COLO829 (cell line): ENCODE results near the gene ABL2.
A peak's percentile ranks its signal among the peaks of the same experiment; 100 is the strongest.
"Not testable (repeated sequence)": the region's sequence is repeated elsewhere in the genome, so short reads cannot be mapped to it uniquely, and the experiment has no call there.

Source experiments
- DNase-seq: peaks from one replicate; pipeline ENCODE4 v3.0.0; 2012; ENCODE audit warnings: low spot score

The ABL2 gene

DNA sequence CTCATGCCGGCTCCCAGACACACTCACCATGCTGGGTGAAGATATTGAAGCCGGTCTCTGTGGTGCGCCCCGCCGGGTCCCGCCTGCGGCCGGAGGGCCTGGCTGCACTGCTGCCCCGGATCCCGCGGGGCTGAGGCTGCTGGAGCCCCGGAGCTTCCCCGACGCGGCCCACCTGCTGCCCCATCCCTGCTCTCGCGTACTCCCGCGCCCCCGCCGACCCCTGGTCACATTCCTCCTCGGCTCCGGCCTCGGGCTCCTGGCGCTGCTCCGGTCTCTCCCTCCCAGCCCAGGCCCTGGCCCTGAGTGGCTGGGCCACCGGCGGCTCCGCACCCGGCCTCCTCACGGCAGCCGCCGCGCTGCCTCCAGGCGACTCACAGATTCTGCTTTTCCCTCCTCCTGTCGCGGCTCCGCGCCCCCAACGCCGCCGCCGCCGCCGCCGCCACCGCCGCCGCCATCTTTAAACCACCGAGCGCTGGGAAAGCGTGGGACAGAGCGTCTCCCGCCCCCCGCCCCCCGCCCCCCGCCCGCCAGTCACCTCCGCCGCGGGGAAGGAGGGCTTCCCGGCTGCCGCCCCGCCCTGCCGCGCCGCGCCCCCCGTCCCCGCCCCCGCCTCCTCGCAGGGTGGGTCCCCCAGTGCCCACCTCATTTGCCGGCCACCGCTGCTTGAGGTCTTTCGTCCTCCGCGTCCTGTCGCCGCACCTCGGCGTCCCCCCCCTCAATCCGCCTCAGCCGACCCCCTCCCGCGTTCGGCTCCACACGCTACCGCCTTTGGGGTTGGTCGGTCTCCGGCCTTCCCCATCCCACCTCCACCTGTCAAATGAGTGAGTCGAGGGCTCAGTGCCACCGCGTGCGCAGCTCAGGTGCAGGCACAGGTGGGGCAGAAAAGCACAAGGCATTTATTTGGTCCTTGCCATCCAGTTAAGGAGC lies at the start of gene ABL2:
ABL2 (minus strand) TSS at position 464 of the 927 bp plus-strand sequence; CDS start at position 184, 280 bp downstream.
- peak; percentile 63 for DNase-seq

DNA sequence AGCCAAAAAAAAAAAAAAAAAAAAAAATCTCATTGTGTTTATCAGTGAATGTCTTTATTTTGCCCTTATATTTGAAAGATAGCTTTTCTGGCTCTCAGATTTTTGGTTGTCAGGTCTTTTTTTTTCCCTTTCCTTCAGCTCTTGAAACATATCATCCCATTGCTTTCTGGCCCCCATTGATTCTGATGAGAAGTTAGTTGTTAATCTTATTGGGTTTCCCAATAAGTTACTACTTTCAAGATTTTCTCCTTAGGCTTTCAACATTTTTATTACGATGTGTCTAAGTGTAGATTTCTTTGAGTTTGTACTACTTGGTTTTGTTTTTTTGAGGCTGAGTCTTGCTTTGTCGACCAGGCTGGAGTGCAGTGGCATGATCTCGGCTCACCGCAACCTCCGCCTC lies 49.4 kb upstream of the ABL2 start:
- no peak for DNase-seq

DNA sequence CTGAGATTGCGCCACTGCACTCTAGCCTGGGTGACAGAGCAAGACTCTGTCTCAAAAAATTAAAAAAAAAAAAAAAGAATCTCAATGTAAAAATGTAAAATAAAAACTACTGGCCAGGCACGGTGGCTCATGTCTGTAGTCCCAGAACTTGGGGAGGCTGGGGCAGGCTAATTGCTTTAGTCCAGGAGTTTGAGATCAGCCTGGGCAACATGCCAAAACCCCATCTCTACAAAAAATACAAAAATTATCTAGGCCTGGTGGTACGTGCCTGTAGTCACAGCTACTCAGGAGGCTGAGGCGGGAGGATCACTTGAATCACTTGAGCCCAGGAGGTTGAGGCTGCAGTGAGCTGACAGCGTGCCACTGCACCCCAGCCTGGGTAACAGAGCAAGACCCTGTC lies 44.9 kb upstream of the ABL2 start:
- not testable (repeated sequence) for DNase-seq

DNA sequence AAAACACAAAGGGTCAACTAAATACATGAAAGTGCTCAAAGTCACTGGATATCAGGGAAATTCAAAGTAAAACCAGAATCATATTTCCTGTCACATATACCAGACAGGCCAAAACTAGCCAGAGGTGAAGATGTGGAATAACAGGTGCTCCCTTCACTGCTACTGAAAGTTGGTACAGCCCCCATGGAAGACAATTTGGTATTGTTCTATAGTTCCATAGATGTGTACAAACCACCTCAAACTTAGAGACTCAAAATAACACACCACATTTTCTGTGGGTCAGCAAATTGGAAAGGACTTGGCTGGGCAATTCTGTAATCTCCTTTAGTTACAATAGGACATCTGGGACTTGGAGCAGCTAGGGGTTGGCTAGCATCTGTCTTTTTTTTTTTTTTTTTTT lies 39.6 kb upstream of the ABL2 start:
- DNase-seq: no peak

DNA sequence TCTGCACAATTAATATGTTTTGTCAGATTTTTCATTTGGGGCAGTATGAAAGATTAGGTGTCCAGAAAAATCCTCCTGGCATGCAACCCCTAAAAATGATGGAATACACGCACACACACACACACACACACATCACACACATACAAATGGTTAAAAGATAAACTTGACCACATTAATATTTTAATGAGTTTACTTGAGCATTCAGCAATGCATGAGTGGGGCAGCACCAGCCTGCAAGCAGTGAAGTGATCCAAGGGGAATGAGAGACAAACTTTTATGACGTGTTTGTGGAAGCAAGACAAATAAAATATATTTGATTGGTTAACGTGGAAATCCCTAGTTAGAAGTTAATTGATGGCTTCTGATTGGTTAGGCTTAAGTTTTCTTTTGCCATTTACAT lies 35.0 kb upstream of the ABL2 start:
- no peak for DNase-seq

DNA sequence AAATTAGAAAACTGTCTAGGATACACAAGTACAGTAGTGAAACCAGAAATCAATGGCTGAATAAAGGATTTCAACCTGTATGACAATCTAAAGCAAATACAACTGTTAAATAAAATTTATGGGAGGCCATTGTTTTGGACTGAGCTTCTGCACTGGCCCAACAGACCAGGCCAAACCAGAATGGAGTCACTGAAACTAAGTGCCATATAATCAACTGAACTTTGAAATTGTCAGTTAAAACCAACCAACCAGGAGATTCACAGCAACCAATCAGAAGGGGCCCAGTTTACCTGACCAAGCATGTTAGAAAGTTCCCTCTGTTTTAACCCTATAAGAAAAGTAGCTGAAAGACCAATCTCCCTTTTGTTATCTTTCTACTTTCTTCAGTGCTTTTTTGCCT lies 33.6 kb upstream of the ABL2 start:
- DNase-seq: no peak

DNA sequence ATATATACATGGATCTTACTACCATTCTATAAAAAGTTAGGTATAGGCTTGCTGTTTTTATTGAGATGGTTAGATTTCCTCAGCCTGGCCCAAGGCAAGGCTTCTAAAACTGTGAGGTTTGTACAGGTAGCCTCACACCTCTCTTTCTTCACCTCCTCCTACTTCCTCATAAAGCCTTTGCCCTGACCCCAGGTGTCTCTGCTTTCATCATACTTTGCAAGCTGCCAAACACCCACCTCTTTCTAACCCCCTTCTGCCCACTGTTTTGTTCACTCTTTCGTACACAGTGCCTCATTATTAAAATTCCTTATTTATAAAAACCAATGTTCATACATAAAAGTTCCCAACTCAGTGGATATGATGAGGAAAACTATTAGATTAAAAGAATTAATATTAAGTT lies 32.7 kb upstream of the ABL2 start:
- no peak for DNase-seq

DNA sequence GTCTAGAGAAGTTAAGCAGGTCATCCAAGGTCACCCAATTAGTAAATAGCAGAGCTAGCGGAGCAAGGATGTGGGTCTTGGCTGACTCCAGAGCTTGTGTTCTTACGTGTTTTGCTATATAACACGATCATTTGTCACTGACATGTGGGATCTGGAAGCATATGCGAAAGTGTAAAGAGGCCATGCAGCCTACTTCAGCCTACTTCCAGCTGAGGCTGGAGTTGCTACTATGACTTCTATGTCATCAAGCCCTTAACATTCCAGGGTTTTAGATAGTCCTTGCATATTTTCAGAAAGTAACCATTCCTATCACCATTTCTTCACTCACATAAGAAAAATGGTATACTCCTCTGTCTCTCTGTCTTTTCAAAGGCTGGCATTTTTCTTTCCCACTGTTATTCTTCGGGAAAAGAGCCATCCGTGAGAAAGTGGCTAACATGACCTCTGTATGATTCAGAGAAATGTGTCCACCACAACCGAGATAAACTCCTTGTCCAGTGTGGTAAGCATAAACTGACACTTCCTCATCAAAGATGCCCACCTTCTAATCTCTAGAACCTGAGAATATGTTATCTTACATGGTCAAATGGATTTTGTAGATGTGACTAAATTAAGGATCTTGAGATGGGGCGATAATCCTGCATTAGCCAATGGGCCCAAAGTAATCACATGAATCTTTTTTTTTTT lies 24.0 kb upstream of the ABL2 start:
- no peak for DNase-seq

DNA sequence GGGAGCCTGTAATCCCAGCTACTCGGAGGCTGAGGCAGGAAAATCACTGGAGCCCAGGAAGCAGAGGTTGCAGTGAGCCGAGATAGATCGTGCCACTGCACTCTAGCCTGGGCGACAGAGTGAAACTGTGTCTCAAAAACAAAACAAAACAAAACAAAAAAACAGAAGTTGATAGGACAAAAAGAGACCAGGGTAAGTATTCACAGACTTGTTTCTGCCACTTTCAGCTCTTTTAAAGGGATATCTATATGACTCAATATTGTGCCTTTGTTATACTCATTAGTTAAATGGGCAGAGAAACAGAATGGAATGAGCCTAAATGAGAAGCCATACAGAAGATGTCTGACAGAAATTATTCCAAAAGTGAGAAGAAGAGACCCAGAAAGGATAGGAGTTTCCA lies 23.1 kb upstream of the ABL2 start:
- no peak for DNase-seq

DNA sequence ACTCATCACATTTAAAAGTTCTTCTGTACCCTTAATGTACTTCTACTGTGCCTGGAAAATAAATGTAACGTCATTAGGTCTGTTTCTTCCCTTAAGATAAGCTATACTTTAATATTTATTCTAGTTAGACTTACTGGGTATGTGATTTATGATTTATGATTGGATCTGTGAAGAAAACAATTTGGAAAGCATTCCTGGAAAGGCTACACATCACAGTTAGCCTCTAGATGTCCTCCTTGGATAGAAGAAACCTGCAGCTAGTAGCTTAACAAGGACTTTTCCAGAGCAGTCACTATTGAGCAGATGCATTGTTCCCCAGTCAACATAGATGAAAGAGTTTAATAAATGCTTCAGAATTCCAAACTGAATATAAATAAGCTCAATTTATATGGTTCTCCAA lies 22.2 kb upstream of the ABL2 start:
- peak; percentile 66 for DNase-seq

DNA sequence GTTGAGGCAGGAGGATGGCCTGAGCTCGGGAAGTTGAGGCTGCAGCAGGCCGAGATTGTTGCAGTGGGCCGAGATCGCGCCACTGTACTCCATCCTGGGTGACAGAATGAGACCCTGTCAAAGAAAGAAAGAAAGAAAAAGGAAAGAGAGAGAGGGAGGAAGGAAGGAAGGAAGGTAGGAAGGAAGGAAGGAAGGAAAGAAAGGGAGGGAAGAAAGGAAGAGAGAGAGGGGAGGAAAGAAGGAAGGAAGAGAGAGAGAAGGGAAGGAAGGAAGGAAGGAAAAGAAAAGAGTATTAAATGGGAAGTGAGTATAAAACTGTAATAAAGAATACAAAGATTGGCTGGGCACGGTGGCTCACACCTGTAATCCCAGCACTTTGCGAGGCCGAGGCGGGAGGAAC lies 18.4 kb upstream of the ABL2 start:
- DNase-seq: no peak

DNA sequence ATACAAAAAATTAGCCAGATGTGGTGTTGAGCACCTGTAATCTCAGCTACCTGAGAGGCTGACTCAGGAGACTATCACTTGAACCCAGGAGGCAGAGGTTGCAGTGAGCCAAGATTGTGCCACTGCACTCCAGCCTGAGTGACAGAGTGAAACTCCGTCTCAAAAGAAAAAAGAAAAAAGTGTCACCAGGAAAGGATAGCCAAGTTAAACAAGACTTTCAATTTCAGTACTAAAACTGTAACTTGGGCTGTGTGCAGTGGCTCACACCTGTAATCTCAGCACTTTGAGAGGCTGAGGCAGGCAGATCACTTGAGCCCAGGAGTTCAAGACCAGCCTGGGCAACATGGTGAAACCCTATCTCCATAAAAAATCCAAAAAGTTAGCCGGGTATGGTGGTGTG lies 15.9 kb upstream of the ABL2 start:
- DNase-seq: not testable (repeated sequence)

DNA sequence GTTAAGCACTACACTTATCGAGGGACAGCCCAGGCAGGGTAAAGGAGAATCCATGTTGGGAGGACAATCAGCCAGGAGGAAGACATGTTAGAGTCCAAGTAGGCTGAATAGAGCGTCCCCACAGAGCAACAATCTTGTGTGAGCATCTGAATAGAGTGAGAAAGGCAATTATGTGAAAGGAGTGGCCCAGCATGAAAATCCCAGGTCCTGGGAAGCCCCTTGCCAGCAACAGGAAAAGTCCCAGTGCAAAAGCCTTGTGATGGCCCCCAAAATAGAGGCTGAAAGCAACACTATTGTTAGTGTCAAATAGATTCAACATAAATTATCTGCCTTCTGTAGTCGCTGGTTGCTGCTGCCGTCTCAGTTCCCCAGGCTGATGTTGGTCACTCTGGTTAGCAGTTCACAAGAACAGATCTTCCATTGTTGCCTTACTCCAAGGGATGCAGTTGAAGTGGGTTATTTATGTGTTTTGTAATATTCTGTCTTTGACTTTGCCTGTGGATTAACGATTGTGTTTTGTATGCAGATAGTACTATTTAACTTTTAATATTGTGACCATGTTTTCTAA lies 12.1 kb upstream of the ABL2 start:
- DNase-seq: peak; percentile 92

DNA sequence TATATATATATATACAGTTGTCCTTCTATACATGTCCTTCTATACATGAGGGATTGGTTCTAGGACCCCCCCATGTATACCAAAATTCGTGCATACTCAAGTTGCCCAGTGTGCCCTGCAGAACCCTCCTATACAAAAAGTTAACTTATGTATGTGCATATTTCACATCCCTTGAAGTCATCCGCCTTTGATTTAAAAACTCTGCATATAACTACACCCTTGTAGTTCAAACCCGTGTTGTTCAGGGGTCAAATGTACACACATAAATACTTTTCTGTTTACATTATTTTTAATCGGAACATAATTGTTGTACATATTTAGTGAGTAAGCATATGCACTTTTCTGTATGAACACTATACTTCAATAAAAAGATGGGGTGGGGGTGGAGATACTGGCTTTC lies 7.7 kb upstream of the ABL2 start:
- DNase-seq: no peak

DNA sequence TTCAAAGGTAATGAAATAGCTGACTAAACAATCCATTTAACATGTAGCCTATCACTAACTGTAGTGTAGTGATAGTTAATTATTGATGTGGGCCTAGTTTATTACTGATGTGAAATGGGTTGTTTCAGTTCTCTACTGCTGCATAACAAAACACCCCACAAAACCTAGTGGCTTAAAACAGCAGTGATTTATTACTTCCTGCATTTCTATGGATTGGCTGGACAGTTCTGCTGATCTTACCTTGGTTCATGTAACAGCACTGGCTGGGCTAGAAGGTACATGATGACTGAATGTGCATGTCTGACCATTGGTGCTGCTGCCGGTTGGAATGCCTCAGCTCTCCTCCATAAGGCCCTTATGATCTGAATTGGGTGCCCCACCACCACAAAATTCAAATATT lies 5.4 kb upstream of the ABL2 start:
- no peak for DNase-seq

DNA sequence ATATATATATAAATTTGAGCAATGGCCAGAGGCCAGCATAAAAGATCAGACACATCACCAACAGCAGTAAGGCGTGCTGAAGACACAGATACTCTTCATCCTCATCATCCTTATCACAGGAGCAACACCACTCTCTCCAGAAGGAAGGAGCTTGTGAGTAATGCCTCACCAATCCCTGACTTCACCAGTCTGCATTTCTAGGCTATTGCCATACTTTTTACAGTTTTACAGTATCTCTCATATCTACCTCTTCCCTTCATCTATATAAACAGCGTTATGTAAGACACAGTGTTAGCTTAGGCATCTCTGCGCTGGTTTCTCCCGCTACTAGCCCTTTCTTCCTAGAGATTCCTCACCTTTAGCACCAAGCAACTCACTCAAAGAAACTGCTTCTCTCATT lies 2.4 kb upstream of the ABL2 start:
- DNase-seq: no peak

DNA sequence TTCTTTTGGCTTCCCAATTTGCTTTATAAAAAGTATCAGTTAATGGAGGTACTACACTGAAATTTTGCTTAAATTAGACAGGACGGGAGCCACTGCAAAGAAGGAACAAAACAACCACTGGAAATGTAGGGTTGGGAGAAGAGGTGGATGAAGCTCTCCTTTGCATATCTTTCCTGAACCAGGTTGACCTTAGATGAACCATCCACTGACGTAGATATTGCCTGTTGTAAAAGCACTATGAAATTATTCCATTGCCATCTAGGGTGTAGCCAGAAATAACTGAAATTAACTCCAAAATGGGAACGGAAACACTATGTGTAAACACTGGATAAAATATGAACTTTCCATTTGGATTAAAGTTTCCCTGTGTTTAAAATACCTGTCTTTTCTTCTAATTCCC lies 1.2 kb upstream of the ABL2 start:
- no peak for DNase-seq

DNA sequence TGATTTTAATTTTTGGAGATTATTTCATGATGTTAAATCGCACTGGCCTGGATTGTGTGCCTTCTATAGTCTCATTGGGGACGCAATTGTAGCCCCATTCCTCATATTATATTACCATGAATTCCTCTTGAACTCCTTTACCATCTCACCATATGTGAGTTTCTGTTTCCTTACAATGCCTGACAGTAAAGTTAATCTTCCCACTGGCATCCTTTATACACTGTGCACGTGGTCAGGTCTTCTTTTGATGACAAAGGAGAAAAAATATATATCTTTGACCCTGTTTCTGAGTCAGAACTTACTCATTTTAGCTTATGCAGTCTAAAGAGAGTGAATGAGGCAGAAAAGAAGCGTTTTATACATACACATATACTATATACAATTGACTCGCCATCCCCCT lies 774 bp upstream of the ABL2 start:
- peak; percentile 54 for DNase-seq

DNA sequence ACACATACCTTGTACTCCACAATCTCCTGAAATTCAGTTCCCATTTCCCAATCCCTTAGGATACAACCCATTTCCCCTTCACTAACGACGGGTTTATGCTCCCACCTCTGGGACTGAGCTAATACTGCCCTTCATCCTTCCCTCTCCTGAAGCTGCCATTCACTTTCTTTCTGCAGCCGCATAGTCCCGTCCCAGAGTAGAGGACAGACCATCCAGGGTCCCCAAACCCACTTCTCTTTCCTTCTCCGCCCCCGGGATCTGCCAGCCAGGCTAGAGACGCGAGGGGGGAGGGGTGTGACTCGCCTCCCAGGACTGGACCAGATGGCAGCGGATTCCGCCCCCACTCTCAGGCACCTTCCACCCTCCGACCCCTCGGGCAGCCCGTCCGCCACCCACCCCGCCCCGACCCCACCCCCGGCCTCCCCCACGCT lies 679 bp downstream of the ABL2 start:
- DNase-seq: no peak

DNA sequence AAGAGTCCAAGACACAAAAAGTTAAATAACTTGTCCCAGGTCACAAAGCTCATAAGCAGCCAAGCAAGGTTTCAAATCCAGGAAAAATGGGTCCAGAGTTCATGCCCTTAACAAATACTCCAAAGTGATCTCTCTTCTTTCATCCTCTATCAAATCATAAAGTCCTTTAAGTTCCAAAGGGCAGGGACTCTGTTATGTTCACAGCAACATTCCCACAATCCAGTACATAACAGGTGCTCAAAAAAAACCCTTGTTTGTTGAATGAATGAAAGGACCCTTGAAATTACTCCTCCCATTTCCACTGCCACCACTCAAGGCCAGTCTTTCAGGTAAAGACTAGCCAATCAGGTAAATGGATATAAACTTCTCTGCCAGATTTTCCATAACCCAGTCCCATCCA lies 2.7 kb downstream of the ABL2 start:
- no peak for DNase-seq

DNA sequence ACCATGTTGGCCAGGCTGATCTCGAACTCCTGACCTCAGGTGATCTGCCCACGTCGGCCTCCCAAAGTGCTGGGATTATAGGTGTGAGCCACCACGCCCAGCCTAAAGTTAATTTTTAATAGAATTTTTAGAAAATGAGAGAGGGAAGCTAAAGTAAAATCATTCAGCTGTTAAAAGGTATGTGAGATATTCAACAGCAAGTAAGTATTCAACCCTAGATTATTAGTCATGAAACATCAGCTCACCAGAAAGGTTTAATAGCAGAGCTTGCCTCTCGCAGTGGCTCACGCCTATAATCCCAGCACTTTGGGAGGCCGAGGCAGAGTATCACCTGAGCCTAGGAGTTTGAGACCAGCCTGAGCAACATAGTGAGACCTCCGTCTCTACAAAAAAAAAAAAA lies 5.0 kb downstream of the ABL2 start:
- not testable (repeated sequence) for DNase-seq

DNA sequence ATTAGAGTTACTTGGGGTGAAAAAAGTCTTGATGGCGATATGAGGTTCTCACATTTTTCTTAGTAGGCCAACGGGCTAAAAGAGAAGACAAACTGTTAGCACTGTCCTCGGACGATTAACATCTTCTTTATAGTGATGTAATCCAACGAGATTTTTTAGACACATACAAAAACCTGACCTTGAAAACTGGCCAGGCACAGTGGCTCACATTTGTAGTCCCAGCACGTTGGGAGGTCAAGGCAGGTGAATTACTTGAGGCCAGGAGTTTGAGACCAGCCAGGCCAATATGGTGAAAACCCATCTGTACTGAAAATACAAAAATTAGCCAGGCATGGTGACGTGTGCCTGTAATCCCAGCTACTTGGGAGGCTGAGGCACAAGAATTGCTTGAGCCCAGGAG lies 8.4 kb downstream of the ABL2 start:
- DNase-seq: not testable (repeated sequence)

DNA sequence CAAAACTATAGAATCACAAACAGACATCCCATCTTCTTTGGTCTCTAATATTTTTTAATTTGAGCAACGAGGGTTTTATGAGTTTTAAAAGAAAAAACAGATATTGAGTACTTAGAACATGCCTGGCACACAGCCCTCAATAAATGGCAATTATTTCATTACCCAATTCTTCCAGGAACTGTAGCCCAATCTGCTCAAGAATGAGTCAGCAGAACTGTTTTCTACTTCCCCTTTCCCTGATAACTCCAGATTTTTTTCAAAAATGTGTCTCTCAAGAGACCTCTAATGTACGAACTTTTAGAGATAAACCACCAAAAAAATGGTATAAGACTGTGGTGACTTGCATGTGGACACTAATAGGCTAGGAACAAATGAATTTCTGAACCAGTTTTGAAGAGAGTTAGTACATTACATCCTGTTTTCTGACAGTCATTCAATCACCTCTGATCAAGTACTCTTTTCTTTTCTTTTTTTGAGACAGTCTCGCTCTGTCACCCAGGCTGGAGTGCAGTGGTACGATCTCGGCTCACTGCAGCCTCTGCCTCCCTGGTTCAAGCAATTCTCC lies 11.5 kb downstream of the ABL2 start:
- no peak for DNase-seq
